ENCODE measurements around the gene KNSTRN. TPM values are rescaled to one million over a fixed set of nuclear protein-coding genes. Genes with fewer than 3 reads are reported as not detected.

Gene KNSTRN
- total RNA-seq, 1 donor from 2014 or later = 15.7 TPM

GRCh38 chr15:40354408-40355171, 27.9 kb upstream of the KNSTRN start:
- H3K9ac ChIP-seq (ENCODE audit: low read depth in 1 of 3, low read length in 3 of 3) = peak overlapping the region in 1 of 3 donors; percentile 16
- H3K36me3 ChIP-seq (ENCODE audit: control insufficient read depth in 3 of 3, insufficient read depth in 3 of 3, low read length in 3 of 3) = no peaks in the 10 kb centered on the region
- H3K9me3 ChIP-seq (ENCODE audit: control insufficient read depth in 3 of 3, low read length in 3 of 3) = no peaks in the 10 kb centered on the region
- H3K4me1 ChIP-seq (ENCODE audit: control insufficient read depth in 3 of 3, insufficient read depth in 3 of 3, low read length in 3 of 3) = peaks cover 29 to 35% (median 32%) of the 10 kb centered on the region in 3 donors
- no peak overlapping the region for H3K27ac ChIP-seq (ENCODE audit: low read depth, low read length)
- H3K27me3 ChIP-seq (ENCODE audit: control insufficient read depth in 3 of 3, insufficient read depth in 3 of 3, low read length in 3 of 3) = no peaks in the 10 kb centered on the region
- H3K4me3 ChIP-seq (ENCODE audit: low read length in 3 of 3) = no peak overlapping the region

DNA sequence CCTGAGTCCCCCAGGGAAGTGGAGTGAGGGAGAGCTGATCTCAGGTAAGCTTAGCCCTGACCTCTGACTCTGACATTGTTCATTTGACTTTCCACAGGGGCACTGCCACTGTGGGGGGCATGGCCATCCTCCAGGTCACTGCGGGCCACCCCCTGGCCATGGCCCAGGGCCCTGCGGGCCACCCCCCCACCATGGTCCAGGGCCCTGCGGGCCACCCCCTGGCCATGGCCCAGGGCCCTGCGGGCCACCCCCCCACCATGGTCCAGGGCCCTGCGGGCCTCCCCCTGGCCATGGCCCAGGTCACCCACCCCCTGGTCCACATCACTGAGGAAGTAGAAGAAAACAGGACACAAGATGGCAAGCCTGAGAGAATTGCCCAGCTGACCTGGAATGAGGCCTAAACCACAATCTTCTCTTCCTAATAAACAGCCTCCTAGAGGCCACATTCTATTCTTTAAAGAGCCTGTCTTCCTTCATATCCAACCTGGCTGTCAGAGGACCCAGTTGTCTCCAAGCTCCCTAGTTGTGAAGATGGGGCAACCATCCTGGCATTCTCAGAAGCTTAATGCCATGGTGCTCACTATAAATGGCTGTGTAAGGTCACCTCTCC, 26.4 kb upstream of the KNSTRN start:
- Histone ChIP-seq H3K9ac (ENCODE audit: low read depth in 1 of 3, low read length in 3 of 3) (no peak overlapping the region), H3K27me3 (ENCODE audit: control insufficient read depth in 3 of 3, insufficient read depth in 3 of 3, low read length in 3 of 3) (no peaks in the 10 kb centered on the region)

GRCh38 chr15:40357246-40357645, 25.3 kb upstream of the KNSTRN start:
- H3K36me3 ChIP-seq (ENCODE audit: control insufficient read depth in 3 of 3, insufficient read depth in 3 of 3, low read length in 3 of 3) = no peaks in the 10 kb centered on the region
- H3K9me3 ChIP-seq (ENCODE audit: control insufficient read depth in 3 of 3, low read length in 3 of 3) = no peaks in the 10 kb centered on the region
- H3K4me3 ChIP-seq (ENCODE audit: low read length in 3 of 3) = peak overlapping the region in 1 of 3 donors; percentile 76
- H3K27ac ChIP-seq (ENCODE audit: low read depth, low read length) = no peak overlapping the region
- H3K9ac ChIP-seq (ENCODE audit: low read depth in 1 of 3, low read length in 3 of 3) = no peak overlapping the region
- peaks cover 29 to 35% (median 32%) of the 10 kb centered on the region in 3 donors for H3K4me1 ChIP-seq (ENCODE audit: control insufficient read depth in 3 of 3, insufficient read depth in 3 of 3, low read length in 3 of 3)
- H3K27me3 ChIP-seq (ENCODE audit: control insufficient read depth in 3 of 3, insufficient read depth in 3 of 3, low read length in 3 of 3) = no peaks in the 10 kb centered on the region

More for the DNA sequence above, 26.4 kb upstream of the KNSTRN start:
- H3K36me3 ChIP-seq (ENCODE audit: control insufficient read depth in 3 of 3, insufficient read depth in 3 of 3, low read length in 3 of 3) = no peaks in the 10 kb centered on the region
- no peak overlapping the region for H3K27ac ChIP-seq (ENCODE audit: low read depth, low read length)
- peaks cover 29 to 35% (median 32%) of the 10 kb centered on the region in 3 donors for H3K4me1 ChIP-seq (ENCODE audit: control insufficient read depth in 3 of 3, insufficient read depth in 3 of 3, low read length in 3 of 3)
- no peak overlapping the region for H3K4me3 ChIP-seq (ENCODE audit: low read length in 3 of 3)
- no peaks in the 10 kb centered on the region for H3K9me3 ChIP-seq (ENCODE audit: control insufficient read depth in 3 of 3, low read length in 3 of 3)

- Histone ChIP-seq H3K36me3 (ENCODE audit: control insufficient read depth in 3 of 3, insufficient read depth in 3 of 3, low read length in 3 of 3) (no peaks in the 10 kb centered on the region), H3K4me1 (ENCODE audit: control insufficient read depth in 3 of 3, insufficient read depth in 3 of 3, low read length in 3 of 3) (peaks cover 29 to 35% (median 32%) of the 10 kb centered on the region in 3 donors), H3K9ac (ENCODE audit: low read depth in 1 of 3, low read length in 3 of 3) (peak within 1 kb of the TSS in 2 of 3 donors; percentile 38 to 62), H3K27ac (ENCODE audit: low read depth, low read length) (no peak within 1 kb of the TSS), H3K27me3 (ENCODE audit: control insufficient read depth in 3 of 3, insufficient read depth in 3 of 3, low read length in 3 of 3) (no peaks in the 10 kb centered on the region), H3K4me3 (ENCODE audit: low read length in 3 of 3) (peak within 1 kb of the TSS; percentile 63 to 76 (median 73)), H3K9me3 (ENCODE audit: control insufficient read depth in 3 of 3, low read length in 3 of 3) (no peaks in the 10 kb centered on the region)
Observed at GRCh38 chr15:40357723-40358470, 24.6 kb upstream of the KNSTRN start, which contains the start of gene DISP2. TSS of gene DISP2 (plus strand) at chr15:40358219. CDS start at chr15:40358322, 103 bp downstream.

GRCh38 chr15:40358471-40359353, 23.8 kb upstream of the KNSTRN start:
- H3K9me3 ChIP-seq (ENCODE audit: control insufficient read depth in 3 of 3, low read length in 3 of 3) = no peaks in the 10 kb centered on the region
- H3K27ac ChIP-seq (ENCODE audit: low read depth, low read length) = no peak overlapping the region
- no peaks in the 10 kb centered on the region for H3K27me3 ChIP-seq (ENCODE audit: control insufficient read depth in 3 of 3, insufficient read depth in 3 of 3, low read length in 3 of 3)
- peaks cover 24 to 28% (median 25%) of the 10 kb centered on the region in 3 donors for H3K4me1 ChIP-seq (ENCODE audit: control insufficient read depth in 3 of 3, insufficient read depth in 3 of 3, low read length in 3 of 3)
- H3K36me3 ChIP-seq (ENCODE audit: control insufficient read depth in 3 of 3, insufficient read depth in 3 of 3, low read length in 3 of 3) = no peaks in the 10 kb centered on the region
- H3K9ac ChIP-seq (ENCODE audit: low read depth in 1 of 3, low read length in 3 of 3) = no peak overlapping the region
- peak overlapping the region in 2 of 3 donors; percentile 41 to 63 for H3K4me3 ChIP-seq (ENCODE audit: low read length in 3 of 3)

DNA sequence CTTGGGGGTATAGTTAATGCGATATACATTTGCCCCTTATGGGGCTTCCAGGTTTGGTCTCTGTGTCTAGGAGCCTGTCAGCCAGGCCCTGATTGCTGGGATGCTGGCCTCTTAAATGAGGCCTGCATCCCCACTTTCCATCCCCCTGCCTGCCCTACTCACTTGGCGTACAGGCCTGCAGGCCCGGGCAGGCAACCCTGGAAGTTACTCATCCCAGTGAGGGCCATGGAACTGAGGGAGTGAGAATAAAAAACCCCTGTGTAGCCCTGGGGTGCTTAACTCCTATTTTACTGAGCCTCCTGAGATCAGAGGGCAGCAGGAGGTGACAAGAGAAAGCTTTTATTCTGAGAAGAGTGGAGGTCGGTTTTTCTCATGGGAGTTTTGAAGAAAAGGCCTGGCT, 22.5 kb upstream of the KNSTRN start:
- Histone ChIP-seq H3K27ac (ENCODE audit: low read depth, low read length) (no peak overlapping the region), H3K27me3 (ENCODE audit: control insufficient read depth in 3 of 3, insufficient read depth in 3 of 3, low read length in 3 of 3) (no peaks in the 10 kb centered on the region), H3K4me1 (ENCODE audit: control insufficient read depth in 3 of 3, insufficient read depth in 3 of 3, low read length in 3 of 3) (peaks cover 14 to 17% (median 15%) of the 10 kb centered on the region in 3 donors), H3K36me3 (ENCODE audit: control insufficient read depth in 3 of 3, insufficient read depth in 3 of 3, low read length in 3 of 3) (no peaks in the 10 kb centered on the region), H3K9me3 (ENCODE audit: control insufficient read depth in 3 of 3, low read length in 3 of 3) (no peaks in the 10 kb centered on the region), H3K4me3 (ENCODE audit: low read length in 3 of 3) (no peak overlapping the region), H3K9ac (ENCODE audit: low read depth in 1 of 3, low read length in 3 of 3) (no peak overlapping the region)

GRCh38 chr15:40361640-40362039, 20.9 kb upstream of the KNSTRN start:
- Histone ChIP-seq H3K27ac (ENCODE audit: low read depth, low read length) (no peak overlapping the region), H3K4me1 (ENCODE audit: control insufficient read depth in 3 of 3, insufficient read depth in 3 of 3, low read length in 3 of 3) (peaks cover 18 to 31% (median 29%) of the 10 kb centered on the region in 3 donors), H3K4me3 (ENCODE audit: low read length in 3 of 3) (no peak overlapping the region), H3K9me3 (ENCODE audit: control insufficient read depth in 3 of 3, low read length in 3 of 3) (no peaks in the 10 kb centered on the region), H3K27me3 (ENCODE audit: control insufficient read depth in 3 of 3, insufficient read depth in 3 of 3, low read length in 3 of 3) (no peaks in the 10 kb centered on the region), H3K36me3 (ENCODE audit: control insufficient read depth in 3 of 3, insufficient read depth in 3 of 3, low read length in 3 of 3) (no peaks in the 10 kb centered on the region), H3K9ac (ENCODE audit: low read depth in 1 of 3, low read length in 3 of 3) (no peak overlapping the region)

DNA sequence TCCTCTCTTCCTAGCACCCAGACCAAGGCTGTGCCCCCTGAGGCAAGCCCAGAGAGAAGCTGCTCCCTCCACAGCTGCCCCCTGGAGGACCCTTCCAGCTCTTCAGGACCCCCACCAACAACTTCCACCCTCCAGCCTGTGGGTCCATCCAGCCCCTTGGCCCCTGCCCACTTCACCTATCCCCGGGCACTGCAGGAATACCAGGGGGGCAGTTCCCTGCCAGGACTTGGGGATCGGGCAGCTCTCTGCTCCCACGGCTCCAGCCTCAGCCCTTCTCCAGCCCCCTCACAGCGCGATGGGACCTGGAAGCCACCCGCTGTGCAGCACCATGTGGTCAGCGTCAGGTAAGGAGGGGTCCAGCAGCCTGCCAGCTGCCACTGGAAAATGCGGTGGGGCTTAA, 18.9 kb upstream of the KNSTRN start:
- peaks cover 25 to 37% (median 36%) of the 10 kb centered on the region in 3 donors for H3K4me1 ChIP-seq (ENCODE audit: control insufficient read depth in 3 of 3, insufficient read depth in 3 of 3, low read length in 3 of 3)
- H3K9ac ChIP-seq (ENCODE audit: low read depth in 1 of 3, low read length in 3 of 3) = no peak overlapping the region
- H3K36me3 ChIP-seq (ENCODE audit: control insufficient read depth in 3 of 3, insufficient read depth in 3 of 3, low read length in 3 of 3) = no peaks in the 10 kb centered on the region
- H3K27me3 ChIP-seq (ENCODE audit: control insufficient read depth in 3 of 3, insufficient read depth in 3 of 3, low read length in 3 of 3) = no peaks in the 10 kb centered on the region
- H3K27ac ChIP-seq (ENCODE audit: low read depth, low read length) = no peak overlapping the region
- no peak overlapping the region for H3K4me3 ChIP-seq (ENCODE audit: low read length in 3 of 3)
- H3K9me3 ChIP-seq (ENCODE audit: control insufficient read depth in 3 of 3, low read length in 3 of 3) = no peaks in the 10 kb centered on the region

- no peak overlapping the region for H3K4me3 ChIP-seq (ENCODE audit: low read length in 3 of 3)
- H3K27me3 ChIP-seq (ENCODE audit: control insufficient read depth in 3 of 3, insufficient read depth in 3 of 3, low read length in 3 of 3) = no peaks in the 10 kb centered on the region
- H3K9me3 ChIP-seq (ENCODE audit: control insufficient read depth in 3 of 3, low read length in 3 of 3) = no peaks in the 10 kb centered on the region
- no peaks in the 10 kb centered on the region for H3K36me3 ChIP-seq (ENCODE audit: control insufficient read depth in 3 of 3, insufficient read depth in 3 of 3, low read length in 3 of 3)
- H3K27ac ChIP-seq (ENCODE audit: low read depth, low read length) = no peak overlapping the region
- peaks cover 19 to 33% (median 32%) of the 10 kb centered on the region in 3 donors for H3K4me1 ChIP-seq (ENCODE audit: control insufficient read depth in 3 of 3, insufficient read depth in 3 of 3, low read length in 3 of 3)
- no peak overlapping the region for H3K9ac ChIP-seq (ENCODE audit: low read depth in 1 of 3, low read length in 3 of 3)
Observed at GRCh38 chr15:40364251-40364650, 18.3 kb upstream of the KNSTRN start.

Measured in skeletal muscle tissue (tissue), 4 donors.